BLaER1 treated with 17β-estradiol and CSF1 and Interleukin-3, amounts not matched to agents 10 nM and 100 nM (cell line): ENCODE results near the gene CACNA2D3.

Experiments
- H3K27ac ChIP-seq, 11 experiments: shearing (Covaris generic); formaldehyde crosslinking; 2 replicates each; pipeline ENCODE4 v1.8.1; 2022
- H3K27me3 ChIP-seq, 11 experiments: shearing (Covaris generic); formaldehyde crosslinking; 2 replicates each; pipeline ENCODE4 v1.8.1; 2022
- H3K36me3 ChIP-seq, 11 experiments: shearing (Covaris generic); formaldehyde crosslinking; 2 replicates each; pipeline ENCODE4 v1.8.1; 2022
- H3K4me1 ChIP-seq, 10 experiments: shearing (Covaris generic); formaldehyde crosslinking; 2 replicates each; pipeline ENCODE4 v1.8.1; 2022
- H3K4me2 ChIP-seq, 11 experiments: shearing (Covaris generic); formaldehyde crosslinking; 2 replicates each; pipeline ENCODE4 v1.8.1; 2022
- H3K4me3 ChIP-seq, 10 experiments: shearing (Covaris generic); formaldehyde crosslinking; 2 replicates each; pipeline ENCODE4 v1.8.1; 2022
- H3K9ac ChIP-seq, 11 experiments: shearing (Covaris generic); formaldehyde crosslinking; 2 replicates each; pipeline ENCODE4 v1.8.1; 2022
- H3K9me3 ChIP-seq, 11 experiments: shearing (Covaris generic); formaldehyde crosslinking; replicated peaks in 1 of 11; 2 replicates each; pipeline ENCODE4 v1.8.1; 2022
- H4K20me1 ChIP-seq, 11 experiments: shearing (Covaris generic); formaldehyde crosslinking; 2 replicates each; pipeline ENCODE4 v1.8.1; 2022
- Cebpa-rat ChIP-seq, 11 experiments: shearing (Covaris generic); IDR thresholded peaks; 2 replicates each; pipeline ENCODE4 v1.8.1; 2022

Gene CACNA2D3

DNA sequence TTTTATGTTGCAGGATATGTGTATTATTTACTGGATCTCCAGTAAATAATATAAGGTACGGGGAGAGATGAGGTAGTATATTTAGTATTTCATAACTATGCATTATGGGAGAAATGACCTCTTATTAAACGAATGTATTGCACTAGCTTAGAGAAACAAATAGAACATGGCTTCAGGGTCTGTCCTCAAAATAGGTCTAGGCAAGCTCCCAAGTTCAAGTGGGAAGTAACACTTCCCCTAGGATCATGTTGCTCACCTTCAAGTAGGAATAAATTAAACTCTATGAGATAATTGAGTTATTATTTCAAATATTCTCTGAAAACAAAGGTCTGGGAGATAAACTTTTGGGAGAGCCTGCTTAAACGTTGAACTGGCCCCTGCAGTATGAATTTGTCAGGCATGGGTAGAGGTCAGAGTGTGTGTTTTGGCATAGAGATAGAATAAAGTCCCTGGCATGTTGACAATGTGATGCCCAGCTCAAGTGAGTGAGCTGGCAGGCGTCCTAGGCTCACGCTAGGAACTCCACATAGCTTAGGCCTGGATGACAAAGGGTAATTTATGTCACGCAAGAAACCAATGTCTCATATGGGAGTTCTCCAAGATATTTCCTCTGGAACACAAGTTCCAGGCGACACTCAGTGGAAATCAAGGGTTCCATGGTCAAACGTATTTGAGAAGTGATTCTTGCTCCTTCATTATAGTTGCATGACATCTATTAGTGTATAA, 236.8 kb downstream of the CACNA2D3 start:
- no peaks in the 10 kb centered on the region for H3K27me3 ChIP-seq
- no peak overlapping the region for H3K27ac ChIP-seq
- H3K4me1 ChIP-seq = peaks cover 0 to 21% (median 2%) of the 10 kb centered on the region in 10 experiments; a peak in 9 of 20 replicates
- H3K9me3 ChIP-seq = no peaks in the 10 kb centered on the region
- H3K9ac ChIP-seq = no peak overlapping the region
- H3K4me3 ChIP-seq = no peak overlapping the region
- no peaks in the 10 kb centered on the region for H4K20me1 ChIP-seq
- TF ChIP-seq Cebpa-rat (IDR thresholded peaks at IDR 0.05) = no peak
- H3K4me2 ChIP-seq = no peak overlapping the region
- H3K36me3 ChIP-seq = no peaks in the 10 kb centered on the region

- Histone ChIP-seq H3K4me3 (no peak overlapping the region), H4K20me1 (no peaks in the 10 kb centered on the region), H3K36me3 (no peaks in the 10 kb centered on the region), H3K9me3 (no peaks in the 10 kb centered on the region), H3K4me1 (peaks cover 0 to 19% (median 2%) of the 10 kb centered on the region in 10 experiments; a peak in 9 of 20 replicates), H3K27me3 (no peaks in the 10 kb centered on the region), H3K27ac (no peak overlapping the region), H3K9ac (no peak overlapping the region), H3K4me2 (no peak overlapping the region)
- no peak for TF ChIP-seq Cebpa-rat (IDR thresholded peaks at IDR 0.05)
Observed at GRCh38 chr3:54360320-54360719, 238.0 kb downstream of the CACNA2D3 start.

DNA sequence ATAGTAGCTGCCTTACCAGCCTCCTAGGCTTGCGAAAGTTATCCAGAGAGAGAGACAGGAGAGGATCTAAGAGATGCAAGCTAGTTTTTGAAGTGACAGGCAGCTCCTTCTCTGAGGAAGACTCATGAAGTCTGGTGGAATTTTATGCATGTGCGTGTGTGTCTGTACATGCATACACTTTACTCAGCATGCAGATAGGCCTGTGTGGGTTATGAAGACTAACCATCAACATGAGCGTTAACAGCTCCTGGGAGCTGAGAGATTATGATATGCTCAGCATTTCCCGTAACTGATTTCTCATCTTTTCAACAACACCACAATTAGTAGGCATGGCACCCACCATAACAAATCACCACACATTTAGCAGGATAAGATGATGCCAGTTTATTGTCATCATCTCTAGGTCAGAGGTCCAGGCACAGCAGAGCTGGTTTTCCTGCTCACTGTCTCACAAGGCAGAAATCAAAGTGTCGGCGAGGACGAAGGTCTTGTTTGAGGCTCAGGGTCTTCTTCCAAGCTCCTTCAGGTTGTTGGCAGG, 239.5 kb downstream of the CACNA2D3 start:
- no peaks in the 10 kb centered on the region for H3K27me3 ChIP-seq
- no peak for TF ChIP-seq Cebpa-rat (IDR thresholded peaks at IDR 0.05)

GRCh38 chr3:54366007-54366750, 243.8 kb downstream of the CACNA2D3 start:
- no peak for TF ChIP-seq Cebpa-rat (IDR thresholded peaks at IDR 0.05)
- H3K4me1 ChIP-seq = no peaks in the 10 kb centered on the region
- H3K9ac ChIP-seq = no peak overlapping the region
- H3K36me3 ChIP-seq = no peaks in the 10 kb centered on the region
- H4K20me1 ChIP-seq = no peaks in the 10 kb centered on the region
- no peak overlapping the region for H3K4me3 ChIP-seq
- no peak overlapping the region for H3K4me2 ChIP-seq
- no peak overlapping the region for H3K27ac ChIP-seq
- no peaks in the 10 kb centered on the region for H3K9me3 ChIP-seq
- H3K27me3 ChIP-seq = no peaks in the 10 kb centered on the region

More for the DNA sequence above, 239.5 kb downstream of the CACNA2D3 start:
- Histone ChIP-seq H3K4me2 (no peak overlapping the region), H3K4me1 (peaks cover 0 to 7% (median 0%) of the 10 kb centered on the region in 10 experiments; a peak in 4 of 20 replicates), H3K4me3 (no peak overlapping the region), H4K20me1 (no peaks in the 10 kb centered on the region), H3K9me3 (no peaks in the 10 kb centered on the region), H3K36me3 (no peaks in the 10 kb centered on the region), H3K27ac (no peak overlapping the region), H3K9ac (no peak overlapping the region)

GRCh38 chr3:54366839-54367238, 244.5 kb downstream of the CACNA2D3 start:
- no peaks in the 10 kb centered on the region for H3K36me3 ChIP-seq
- no peak overlapping the region for H3K4me3 ChIP-seq
- no peaks in the 10 kb centered on the region for H4K20me1 ChIP-seq
- no peak for TF ChIP-seq Cebpa-rat (IDR thresholded peaks at IDR 0.05)
- H3K4me1 ChIP-seq = no peaks in the 10 kb centered on the region
- H3K27ac ChIP-seq = no peak overlapping the region
- H3K27me3 ChIP-seq = no peaks in the 10 kb centered on the region
- no peaks in the 10 kb centered on the region for H3K9me3 ChIP-seq
- H3K4me2 ChIP-seq = no peak overlapping the region
- H3K9ac ChIP-seq = no peak overlapping the region

- Histone ChIP-seq H3K27ac (no peak overlapping the region), H3K9me3 (no peaks in the 10 kb centered on the region), H3K9ac (no peak overlapping the region), H3K4me2 (no peak overlapping the region), H3K36me3 (no peaks in the 10 kb centered on the region), H3K4me3 (no peak overlapping the region), H4K20me1 (no peaks in the 10 kb centered on the region), H3K27me3 (no peaks in the 10 kb centered on the region), H3K4me1 (peaks cover 7 to 10% (median 8%) of the 10 kb centered on the region in 10 experiments; a peak in 18 of 20 replicates)
- TF ChIP-seq Cebpa-rat (IDR thresholded peaks at IDR 0.05) = no peak
Observed at GRCh38 chr3:54372232-54372631, 249.9 kb downstream of the CACNA2D3 start.

- TF ChIP-seq Cebpa-rat (IDR thresholded peaks at IDR 0.05) = no peak
- no peaks in the 10 kb centered on the region for H3K36me3 ChIP-seq
- H4K20me1 ChIP-seq = no peaks in the 10 kb centered on the region
- H3K27me3 ChIP-seq = no peaks in the 10 kb centered on the region
- peak overlapping the region; percentile 10 to 56 (median 45); a peak in 20 of 22 replicates for H3K4me2 ChIP-seq
- H3K27ac ChIP-seq = no peak overlapping the region
- no peaks in the 10 kb centered on the region for H3K9me3 ChIP-seq
- no peak overlapping the region for H3K9ac ChIP-seq
- no peak overlapping the region for H3K4me3 ChIP-seq
- H3K4me1 ChIP-seq = peaks cover 7 to 18% (median 9%) of the 10 kb centered on the region in 10 experiments; a peak in 18 of 20 replicates
Observed at GRCh38 chr3:54374214-54374852, 252.0 kb downstream of the CACNA2D3 start.

GRCh38 chr3:54376142-54376807, 253.9 kb downstream of the CACNA2D3 start:
- Histone ChIP-seq H3K4me1 (peaks cover 7 to 18% (median 9%) of the 10 kb centered on the region in 10 experiments; a peak in 18 of 20 replicates), H3K9me3 (no peaks in the 10 kb centered on the region), H3K36me3 (no peaks in the 10 kb centered on the region), H3K27ac (no peak overlapping the region), H3K4me2 (no peak overlapping the region), H3K4me3 (no peak overlapping the region), H4K20me1 (no peaks in the 10 kb centered on the region), H3K9ac (no peak overlapping the region), H3K27me3 (no peaks in the 10 kb centered on the region)
- TF ChIP-seq Cebpa-rat (IDR thresholded peaks at IDR 0.05) = no peak
